ENCODE measurements around the gene ZNF341. TPM values are rescaled to one million over a fixed set of nuclear protein-coding genes. Genes with fewer than 3 reads are reported as not detected.
"Not testable (repeated sequence)": the region's sequence is repeated elsewhere in the genome, so short reads cannot be mapped to it uniquely, and the experiment has no call there.

ZNF341 gene
- total RNA-seq: 4.8 TPM

DNA sequence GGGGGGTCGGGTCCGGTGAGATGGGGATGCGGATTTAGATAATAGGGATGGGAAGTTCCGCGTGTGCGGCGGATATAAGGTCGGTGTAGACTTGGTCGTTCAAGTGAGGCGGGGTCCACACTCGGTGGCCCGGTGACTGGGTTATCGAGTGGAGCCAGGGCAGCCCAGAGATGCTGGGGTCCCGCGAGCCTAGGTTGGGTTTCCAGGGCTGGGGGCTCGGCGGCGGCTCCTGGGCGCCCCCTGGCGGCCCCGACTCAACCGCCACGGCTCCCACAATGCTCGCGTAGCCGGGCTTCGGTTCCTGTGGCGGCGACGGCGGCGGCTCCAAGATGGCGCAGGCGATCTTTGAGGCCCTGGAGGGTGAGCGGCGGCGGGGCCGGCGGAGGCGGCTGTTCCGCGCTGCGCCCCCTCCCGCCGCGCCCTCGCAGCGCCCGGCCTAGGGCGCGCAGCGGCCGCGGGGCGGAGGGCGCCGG is at the start of gene ZNF341:
Gene ZNF341, plus strand, starts transcription at position 304 of the 473 bp plus-strand sequence. Its CDS starts 26 bp downstream, at position 330.
- peak; percentile 90 for DNase-seq (ENCODE audit: low spot score)

DNA sequence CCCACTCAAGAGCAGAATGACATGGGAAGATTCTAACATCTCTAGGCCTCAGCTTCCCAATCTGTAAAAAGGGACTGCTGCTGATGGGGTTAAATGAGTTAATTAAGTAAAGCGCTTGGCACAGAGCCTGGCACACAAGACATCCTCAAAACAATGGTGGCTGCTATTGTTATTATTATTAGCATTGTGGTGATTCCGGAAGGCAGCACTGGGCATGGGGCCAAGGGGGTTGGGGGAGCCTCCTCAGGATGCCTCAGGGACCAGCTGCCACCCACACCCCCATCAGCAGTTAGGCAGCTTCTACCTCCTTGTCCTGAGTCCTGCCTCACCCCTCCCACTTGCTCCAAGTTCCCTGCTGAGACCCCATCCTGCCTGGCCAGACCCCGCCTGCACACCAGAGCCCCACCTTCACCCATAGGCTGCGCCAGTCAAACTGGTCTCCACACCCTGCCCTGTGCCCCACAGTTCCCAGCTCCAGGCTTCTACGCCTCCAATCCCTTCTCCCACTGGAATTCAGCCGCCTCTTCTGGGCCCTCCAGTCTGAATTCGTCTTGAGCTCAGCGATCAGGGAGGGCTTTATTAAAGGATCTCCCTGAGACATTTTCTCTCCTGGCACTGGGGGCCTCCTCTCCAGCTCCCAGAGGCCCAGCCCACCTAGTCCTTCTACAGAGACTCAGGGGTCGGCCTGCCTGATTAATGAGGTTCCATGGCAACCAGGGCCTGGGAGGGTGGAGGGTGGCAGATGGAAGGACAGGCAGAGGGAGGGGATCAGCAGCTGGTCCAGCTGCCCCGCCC is 47.1 kb upstream of the ZNF341 start:
- DNase-seq (ENCODE audit: low spot score): no peak

- DNase-seq (ENCODE audit: low spot score): no peak
Observed at GRCh38 chr20:33685328-33686099, 46.3 kb upstream of the ZNF341 start.

- DNase-seq (ENCODE audit: low spot score): peak; percentile 95
Observed at GRCh38 chr20:33686100-33686983, 45.5 kb upstream of the ZNF341 start, which contains the start of gene E2F1. TSS of gene E2F1 (minus strand) at chr20:33686385. CDS start at chr20:33686264, 121 bp downstream.

DNA sequence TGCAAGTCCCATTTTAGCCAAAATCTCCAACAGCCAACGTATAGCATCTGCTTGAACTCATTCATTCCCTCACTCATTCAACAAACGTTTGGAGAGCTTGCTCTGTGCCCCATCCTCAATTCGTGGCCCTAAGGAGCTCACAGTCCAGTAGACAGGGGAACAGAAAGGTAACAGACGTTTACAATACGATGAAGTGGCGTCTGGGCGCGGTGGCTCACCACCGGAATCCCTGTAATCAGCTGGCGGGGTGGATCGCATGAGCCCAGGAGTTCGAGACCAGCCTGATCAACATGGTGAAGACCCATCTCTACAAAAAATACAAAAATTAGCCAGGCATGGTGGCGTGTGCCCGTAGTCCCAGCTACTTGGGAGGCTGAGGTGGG is 44.8 kb upstream of the ZNF341 start:
- DNase-seq (ENCODE audit: low spot score): no peak

DNA sequence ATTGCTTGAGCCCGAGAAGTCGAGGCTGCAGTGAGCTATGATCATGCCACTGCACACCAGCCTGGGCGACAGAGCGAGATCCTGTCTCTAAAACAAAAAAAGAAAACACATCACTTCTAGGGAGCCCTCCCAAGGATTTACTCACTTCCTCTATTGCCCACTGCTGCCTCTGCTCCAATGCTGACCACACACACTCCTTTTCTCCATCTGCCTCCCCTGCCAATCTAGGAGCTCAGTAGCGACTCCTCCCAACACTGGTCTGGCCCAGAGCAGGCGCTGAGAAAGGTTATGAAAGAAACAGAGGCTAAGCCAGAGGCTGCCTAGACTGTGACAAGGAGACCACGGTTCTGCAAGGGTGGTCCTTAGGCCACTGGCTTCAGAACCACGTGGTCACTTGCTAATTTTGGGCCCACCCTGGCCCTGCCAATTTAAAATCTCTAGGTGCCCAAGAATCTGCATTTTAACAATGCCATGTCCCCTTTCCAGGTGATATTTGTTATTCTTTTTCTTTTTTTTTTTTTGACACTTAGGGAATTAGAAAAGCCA is 44.4 kb upstream of the ZNF341 start:
- no peak for DNase-seq (ENCODE audit: low spot score)

- no peak for DNase-seq (ENCODE audit: low spot score)
Observed at GRCh38 chr20:33687993-33688937, 43.5 kb upstream of the ZNF341 start.

DNA sequence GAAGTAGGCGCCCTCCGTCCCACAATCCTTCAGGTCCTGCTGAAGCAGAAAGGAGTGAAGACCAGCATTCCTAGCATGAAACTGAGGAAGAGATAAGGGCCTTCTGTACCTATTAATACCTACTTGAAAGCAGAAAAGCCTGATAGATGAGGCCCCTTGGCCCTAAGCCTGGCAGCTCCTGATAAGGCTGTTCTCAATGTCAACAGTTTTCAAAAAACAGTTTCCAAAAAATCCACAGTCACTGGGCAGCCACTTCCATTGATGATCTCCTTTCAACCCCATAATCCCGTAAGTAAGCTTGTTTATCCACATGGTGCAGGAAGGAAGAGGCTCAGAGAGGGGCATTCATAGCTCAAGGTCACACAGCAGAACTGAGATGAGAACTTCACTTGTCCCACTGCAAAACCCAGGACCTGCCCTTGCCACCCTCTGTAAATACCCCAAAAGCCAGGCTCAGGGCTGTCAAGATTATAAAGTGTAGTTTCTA is 42.8 kb upstream of the ZNF341 start:
- DNase-seq (ENCODE audit: low spot score): no peak

- no peak for DNase-seq (ENCODE audit: low spot score)
Observed at GRCh38 chr20:33689493-33689892, 42.3 kb upstream of the ZNF341 start.

DNA sequence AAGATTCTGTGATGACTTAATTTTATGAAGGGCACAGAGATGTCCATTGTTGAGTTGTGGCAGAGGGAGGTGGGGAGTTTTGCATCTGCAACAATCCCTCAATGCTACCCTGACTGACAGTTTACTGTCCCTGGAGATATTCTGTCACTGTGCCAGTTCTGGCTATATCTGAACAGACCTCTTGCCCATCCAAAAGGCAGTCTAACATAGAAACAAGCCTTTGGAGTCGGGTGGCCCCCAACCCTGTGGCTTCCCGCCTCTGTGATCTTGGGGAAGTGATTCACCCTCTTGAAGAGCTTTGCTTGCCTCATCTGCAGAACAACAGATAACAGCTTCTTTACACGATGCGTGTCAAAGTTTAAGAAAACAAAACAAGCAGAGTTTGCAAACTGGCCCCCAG is 41.8 kb upstream of the ZNF341 start:
- DNase-seq (ENCODE audit: low spot score): no peak

DNA sequence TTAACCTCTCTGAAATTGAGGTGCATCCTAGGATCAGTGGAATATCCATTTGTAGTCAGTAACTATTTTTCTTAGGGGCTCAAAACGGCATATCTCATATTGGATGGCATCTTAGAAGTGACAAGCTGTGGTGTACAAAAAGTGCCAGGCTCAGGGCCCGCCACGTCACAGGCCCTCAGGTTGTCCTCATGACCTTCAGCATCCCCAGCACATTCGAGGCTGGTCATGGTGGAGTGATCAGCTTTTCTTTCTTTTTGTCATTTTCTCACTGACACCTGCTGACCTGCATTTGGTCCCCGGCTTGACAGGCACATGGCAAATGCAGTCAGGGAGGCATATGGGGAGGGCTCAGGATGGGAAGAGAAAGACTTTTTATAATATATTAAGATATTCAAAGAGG is 38.5 kb upstream of the ZNF341 start:
- DNase-seq (ENCODE audit: low spot score): no peak

GRCh38 chr20:33693741-33694638 is 37.8 kb upstream of the ZNF341 start:
- no peak for DNase-seq (ENCODE audit: low spot score)

DNA sequence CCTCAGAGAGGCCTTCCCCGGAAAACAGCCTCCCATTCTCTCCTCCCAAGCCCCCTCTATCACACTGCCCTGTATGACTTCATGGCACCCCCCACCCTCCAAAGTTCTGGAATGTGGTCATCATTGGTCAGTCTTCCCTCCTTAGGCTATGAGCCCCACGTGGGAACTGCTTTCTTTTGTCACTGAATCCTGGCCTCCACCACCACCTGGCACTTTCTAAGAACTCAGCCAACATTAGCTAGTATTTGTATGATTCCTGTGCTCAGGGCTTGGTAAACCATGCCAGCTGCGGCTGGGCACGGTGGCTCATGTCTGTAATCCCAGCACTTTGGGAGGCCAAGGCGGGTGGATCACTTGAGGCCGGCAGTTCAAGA is 37.2 kb upstream of the ZNF341 start:
- DNase-seq (ENCODE audit: low spot score): no peak

DNA sequence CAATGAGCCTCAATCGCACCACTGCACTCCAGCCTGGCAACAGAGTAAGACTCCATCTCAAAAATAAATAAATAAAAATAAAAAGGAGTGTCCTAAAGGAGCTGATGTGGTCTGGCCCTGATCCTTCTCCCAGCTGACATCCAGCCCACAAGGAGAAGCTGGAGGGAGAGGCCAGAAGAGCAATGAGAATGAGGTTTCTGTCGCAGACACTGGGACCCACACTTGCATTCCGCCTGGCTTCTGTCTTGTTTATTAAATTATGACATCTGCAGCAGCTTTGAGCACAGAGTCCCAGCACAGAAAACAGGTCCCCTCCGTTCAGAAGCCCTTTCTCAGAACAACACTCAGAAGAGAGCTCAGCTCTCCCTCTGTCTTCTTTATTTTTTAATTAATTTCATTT is 35.3 kb upstream of the ZNF341 start:
- no peak for DNase-seq (ENCODE audit: low spot score)

GRCh38 chr20:33697129-33697528 is 34.7 kb upstream of the ZNF341 start:
- DNase-seq (ENCODE audit: low spot score): no peak

GRCh38 chr20:33698966-33699365 is 32.8 kb upstream of the ZNF341 start:
- DNase-seq (ENCODE audit: low spot score): not testable (repeated sequence)

GRCh38 chr20:33700696-33701441 is 30.9 kb upstream of the ZNF341 start:
- DNase-seq (ENCODE audit: low spot score): not testable (repeated sequence)

Data from ureter (tissue), 1 donor.